GM12878 (cell line): ENCODE results near the gene MAML2. TPM values are rescaled to one million over a fixed set of nuclear protein-coding genes. Genes with fewer than 3 reads are reported as not detected.

Experiments used
- BRCA1 ChIP-seq: IDR thresholded peaks from 2 replicates; pipeline ENCODE4 v1.6.1; 2011; ENCODE audit warnings: low read depth, low read length, improper control_type of control experiment
- CBFB ChIP-seq: IDR thresholded peaks from 2 replicates; pipeline ENCODE4 v1.6.1; 2016; ENCODE audit warnings: antibody characterized with exemption, low read depth
- CBX5 ChIP-seq: sonication (generic); IDR thresholded peaks from 2 replicates; pipeline ENCODE4 v1.6.1; 2016; ENCODE audit warnings: low read depth, moderate library complexity, mild to moderate bottlenecking, inconsistent platforms
- FOXK2 ChIP-seq: fragments of 450-650 bp; IDR thresholded peaks from 2 replicates; pipeline ENCODE4 v1.6.1; 2017; ENCODE audit warnings: mild to moderate bottlenecking, moderate library complexity
- HDGF ChIP-seq: fragments of 450-650 bp; IDR thresholded peaks from 2 replicates; pipeline ENCODE4 v1.6.1; 2016; ENCODE audit warnings: antibody characterized with exemption
- MYB ChIP-seq: fragments of 150-350 bp; IDR thresholded peaks from 2 replicates; pipeline ENCODE4 v1.6.1; 2014; ENCODE audit warnings: mild to moderate bottlenecking, low read depth, low read length, borderline replicate concordance
- NFYA ChIP-seq: IDR thresholded peaks from 2 replicates; pipeline ENCODE4 v1.6.1; 2011; ENCODE audit warnings: low read depth, mild to moderate bottlenecking, low read length, improper control_type of control experiment, borderline replicate concordance
- PAX5 ChIP-seq: IDR thresholded peaks from 2 replicates; pipeline ENCODE4 v1.6.1; 2011; ENCODE audit warnings: low read depth, low read length, borderline replicate concordance
- SP1 ChIP-seq: IDR thresholded peaks from one replicate; pipeline ENCODE4 v1.6.1; 2011; ENCODE audit warnings: low read depth, low read length
- SREBF2 ChIP-seq: IDR thresholded peaks from 2 replicates; pipeline ENCODE4 v1.6.1; 2012; ENCODE audit warnings: mild to moderate bottlenecking, low read length
- ZNF217 ChIP-seq: fragments of 450-650 bp; IDR thresholded peaks from 2 replicates; pipeline ENCODE4 v1.6.1; 2017; ENCODE audit warnings: antibody characterized with exemption, mild to moderate bottlenecking
- polyA plus RNA-seq, 11 experiments: library from polyadenylated mRNA; depleted of rRNA in 4 of 11; unstranded in 6 of 11; stranded (reverse) in 5 of 11; fragments of >200 nt; fragmentation: Nextera tagmentation in 4 of 11; fragmentation: Illumina TruSeq in 1 of 11; extraction: Ambion mirVana in 4 of 11; extraction: Trizol in 1 of 11; gene quantifications; 1 replicate in 1 of 11; 2 replicates in 10 of 11; pipeline versions ENCODE4 v1.2.1 to v1.2.3, GENCODE V29; 2011 to 2016; ENCODE audit warnings: inconsistent platforms in 2 of 11, missing spikeins in 2 of 11, low read depth in 1 of 11
- total RNA-seq, 4 experiments: library from RNA; depleted of rRNA in 3 of 4; stranded (reverse); fragments of >200 nt in 3 of 4; fragmentation: Illumina TruSeq in 1 of 4; extraction: Trizol in 1 of 4; gene quantifications; 2 replicates each; pipeline versions ENCODE4 v1.2.1 to v1.2.3, GENCODE V29; 2013 to 2021
- TF ChIP-seq, protein P1 (sequence below): fragments of 450-650 bp; IDR thresholded peaks from 2 replicates; pipeline ENCODE4 v1.6.1; 2017; ENCODE audit warnings: mild to moderate bottlenecking, moderate library complexity
- TF ChIP-seq, protein P2 (sequence below): fragments of 150-350 bp; IDR thresholded peaks from 2 replicates; pipeline ENCODE4 v1.6.1; 2014; ENCODE audit warnings: mild to moderate bottlenecking, low read depth, low read length
- TF ChIP-seq, protein P3 (sequence below), 3 experiments: IDR thresholded peaks in 2 of 3; conservative IDR thresholded peaks in 1 of 3; 2 replicates each; pipeline ENCODE4 v1.5.1; 2011; ENCODE audit warnings: low read depth in 3 of 3, low read length in 3 of 3, mild to moderate bottlenecking in 3 of 3, control low read depth in 2 of 3, moderate library complexity in 2 of 3, inconsistent platforms in 1 of 3, mixed read lengths in 1 of 3; ENCODE audit not compliant: control insufficient read depth in 2 of 3, insufficient read depth in 1 of 3; ENCODE audit errors: extremely low read depth in 1 of 3
- TF ChIP-seq, protein P4 (sequence below): IDR thresholded peaks from 2 replicates; pipeline ENCODE4 v1.6.1; 2011; ENCODE audit warnings: mild to moderate bottlenecking, low read depth, low read length, moderate library complexity; ENCODE audit not compliant: insufficient replicate concordance

MAML2 gene
- total and polyA plus RNA-seq, 10 of the 15 experiments (the other 5 are each of a cell fraction or from before 2014, with no cell fraction given), result 2.5 to 15.1 (median 12.0) TPM

DNA sequence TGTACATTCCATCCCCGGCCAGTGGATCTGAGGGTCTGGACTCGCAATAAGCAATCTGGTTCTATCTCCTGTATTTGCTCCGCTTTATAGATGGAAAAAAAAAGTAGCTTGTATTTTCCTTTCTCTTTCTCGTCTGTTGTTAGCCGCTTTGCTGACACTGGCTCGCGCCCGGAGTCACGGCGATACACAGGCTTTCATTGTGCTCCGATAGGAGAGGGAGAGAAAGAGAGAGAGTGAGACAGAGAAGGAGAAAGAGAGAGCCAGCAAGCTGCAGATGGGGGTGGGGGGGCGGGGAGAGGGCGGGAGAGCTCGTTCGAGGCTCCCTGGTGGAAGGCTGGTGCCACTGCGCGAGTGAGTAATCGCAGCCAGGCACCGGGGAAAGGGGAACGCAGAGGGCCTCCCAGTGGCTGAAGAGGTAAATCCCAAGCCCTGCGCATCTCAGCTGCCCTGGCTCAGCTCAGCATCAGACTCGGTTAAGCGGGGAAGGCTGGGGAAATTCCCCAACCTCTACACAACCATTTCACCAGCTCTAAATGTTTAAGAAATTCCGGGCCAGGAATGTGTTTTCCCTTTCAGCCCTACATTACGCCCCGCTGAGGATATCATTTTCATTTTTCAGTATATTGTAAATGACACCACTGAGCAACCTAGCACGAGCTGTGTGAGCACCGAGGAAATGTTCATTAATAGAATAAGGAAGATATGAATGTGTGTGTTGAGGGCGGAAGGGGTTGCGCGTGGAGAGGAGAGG is at the start of gene MAML2 (continued):
- TF ChIP-seq, protein P1, sequence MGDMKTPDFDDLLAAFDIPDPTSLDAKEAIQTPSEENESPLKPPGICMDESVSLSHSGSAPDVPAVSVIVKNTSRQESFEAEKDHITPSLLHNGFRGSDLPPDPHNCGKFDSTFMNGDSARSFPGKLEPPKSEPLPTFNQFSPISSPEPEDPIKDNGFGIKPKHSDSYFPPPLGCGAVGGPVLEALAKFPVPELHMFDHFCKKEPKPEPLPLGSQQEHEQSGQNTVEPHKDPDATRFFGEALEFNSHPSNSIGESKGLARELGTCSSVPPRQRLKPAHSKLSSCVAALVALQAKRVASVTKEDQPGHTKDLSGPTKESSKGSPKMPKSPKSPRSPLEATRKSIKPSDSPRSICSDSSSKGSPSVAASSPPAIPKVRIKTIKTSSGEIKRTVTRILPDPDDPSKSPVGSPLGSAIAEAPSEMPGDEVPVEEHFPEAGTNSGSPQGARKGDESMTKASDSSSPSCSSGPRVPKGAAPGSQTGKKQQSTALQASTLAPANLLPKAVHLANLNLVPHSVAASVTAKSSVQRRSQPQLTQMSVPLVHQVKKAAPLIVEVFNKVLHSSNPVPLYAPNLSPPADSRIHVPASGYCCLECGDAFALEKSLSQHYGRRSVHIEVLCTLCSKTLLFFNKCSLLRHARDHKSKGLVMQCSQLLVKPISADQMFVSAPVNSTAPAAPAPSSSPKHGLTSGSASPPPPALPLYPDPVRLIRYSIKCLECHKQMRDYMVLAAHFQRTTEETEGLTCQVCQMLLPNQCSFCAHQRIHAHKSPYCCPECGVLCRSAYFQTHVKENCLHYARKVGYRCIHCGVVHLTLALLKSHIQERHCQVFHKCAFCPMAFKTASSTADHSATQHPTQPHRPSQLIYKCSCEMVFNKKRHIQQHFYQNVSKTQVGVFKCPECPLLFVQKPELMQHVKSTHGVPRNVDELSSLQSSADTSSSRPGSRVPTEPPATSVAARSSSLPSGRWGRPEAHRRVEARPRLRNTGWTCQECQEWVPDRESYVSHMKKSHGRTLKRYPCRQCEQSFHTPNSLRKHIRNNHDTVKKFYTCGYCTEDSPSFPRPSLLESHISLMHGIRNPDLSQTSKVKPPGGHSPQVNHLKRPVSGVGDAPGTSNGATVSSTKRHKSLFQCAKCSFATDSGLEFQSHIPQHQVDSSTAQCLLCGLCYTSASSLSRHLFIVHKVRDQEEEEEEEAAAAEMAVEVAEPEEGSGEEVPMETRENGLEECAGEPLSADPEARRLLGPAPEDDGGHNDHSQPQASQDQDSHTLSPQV, result 0 out of 2 replicates have a peak, but pooled peaks have one; percentile 71
- TF ChIP-seq, protein P2, sequence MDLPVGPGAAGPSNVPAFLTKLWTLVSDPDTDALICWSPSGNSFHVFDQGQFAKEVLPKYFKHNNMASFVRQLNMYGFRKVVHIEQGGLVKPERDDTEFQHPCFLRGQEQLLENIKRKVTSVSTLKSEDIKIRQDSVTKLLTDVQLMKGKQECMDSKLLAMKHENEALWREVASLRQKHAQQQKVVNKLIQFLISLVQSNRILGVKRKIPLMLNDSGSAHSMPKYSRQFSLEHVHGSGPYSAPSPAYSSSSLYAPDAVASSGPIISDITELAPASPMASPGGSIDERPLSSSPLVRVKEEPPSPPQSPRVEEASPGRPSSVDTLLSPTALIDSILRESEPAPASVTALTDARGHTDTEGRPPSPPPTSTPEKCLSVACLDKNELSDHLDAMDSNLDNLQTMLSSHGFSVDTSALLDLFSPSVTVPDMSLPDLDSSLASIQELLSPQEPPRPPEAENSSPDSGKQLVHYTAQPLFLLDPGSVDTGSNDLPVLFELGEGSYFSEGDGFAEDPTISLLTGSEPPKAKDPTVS, result 0 out of 2 replicates have a peak, but pooled peaks have one; percentile 42
- TF ChIP-seq MYB (0 out of 2 replicates have a peak, but pooled peaks have one; percentile 25), SP1 (no peak), NFYA (no peak), ZNF217 (no peak), CBFB (no peak), PAX5 (peak; percentile 34; the same call in 1 of the 2 replicates), CBX5 (peak; percentile 73; the same call in 1 of the 2 replicates), SREBF2 (no peak), FOXK2 (no peak), BRCA1 (no peak), HDGF (no peak)
- TF ChIP-seq, protein P3, sequence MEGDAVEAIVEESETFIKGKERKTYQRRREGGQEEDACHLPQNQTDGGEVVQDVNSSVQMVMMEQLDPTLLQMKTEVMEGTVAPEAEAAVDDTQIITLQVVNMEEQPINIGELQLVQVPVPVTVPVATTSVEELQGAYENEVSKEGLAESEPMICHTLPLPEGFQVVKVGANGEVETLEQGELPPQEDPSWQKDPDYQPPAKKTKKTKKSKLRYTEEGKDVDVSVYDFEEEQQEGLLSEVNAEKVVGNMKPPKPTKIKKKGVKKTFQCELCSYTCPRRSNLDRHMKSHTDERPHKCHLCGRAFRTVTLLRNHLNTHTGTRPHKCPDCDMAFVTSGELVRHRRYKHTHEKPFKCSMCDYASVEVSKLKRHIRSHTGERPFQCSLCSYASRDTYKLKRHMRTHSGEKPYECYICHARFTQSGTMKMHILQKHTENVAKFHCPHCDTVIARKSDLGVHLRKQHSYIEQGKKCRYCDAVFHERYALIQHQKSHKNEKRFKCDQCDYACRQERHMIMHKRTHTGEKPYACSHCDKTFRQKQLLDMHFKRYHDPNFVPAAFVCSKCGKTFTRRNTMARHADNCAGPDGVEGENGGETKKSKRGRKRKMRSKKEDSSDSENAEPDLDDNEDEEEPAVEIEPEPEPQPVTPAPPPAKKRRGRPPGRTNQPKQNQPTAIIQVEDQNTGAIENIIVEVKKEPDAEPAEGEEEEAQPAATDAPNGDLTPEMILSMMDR (IDR thresholded peaks at IDR 0.05 in 2 of 3, conservative IDR thresholded peaks at IDR 0.05 in 1 of 3; ENCODE audit: control insufficient read depth in 2 of 3, extremely low read depth in 1 of 3, insufficient read depth in 1 of 3, low read depth in 3 of 3, low read length in 3 of 3), result peak; percentile 93 to 98 (median 96)
- TF ChIP-seq, protein P4, sequence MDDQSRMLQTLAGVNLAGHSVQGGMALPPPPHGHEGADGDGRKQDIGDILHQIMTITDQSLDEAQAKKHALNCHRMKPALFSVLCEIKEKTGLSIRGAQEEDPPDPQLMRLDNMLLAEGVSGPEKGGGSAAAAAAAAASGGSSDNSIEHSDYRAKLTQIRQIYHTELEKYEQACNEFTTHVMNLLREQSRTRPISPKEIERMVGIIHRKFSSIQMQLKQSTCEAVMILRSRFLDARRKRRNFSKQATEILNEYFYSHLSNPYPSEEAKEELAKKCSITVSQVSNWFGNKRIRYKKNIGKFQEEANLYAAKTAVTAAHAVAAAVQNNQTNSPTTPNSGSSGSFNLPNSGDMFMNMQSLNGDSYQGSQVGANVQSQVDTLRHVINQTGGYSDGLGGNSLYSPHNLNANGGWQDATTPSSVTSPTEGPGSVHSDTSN, result no peak
